ENCODE data around the gene ZEB2. TPM values are rescaled to one million over a fixed set of nuclear protein-coding genes. Genes with fewer than 3 reads are reported as not detected.

ZEB2 gene
- total RNA-seq, 1 experiment from 2014 or later = 1.2 TPM

DNA sequence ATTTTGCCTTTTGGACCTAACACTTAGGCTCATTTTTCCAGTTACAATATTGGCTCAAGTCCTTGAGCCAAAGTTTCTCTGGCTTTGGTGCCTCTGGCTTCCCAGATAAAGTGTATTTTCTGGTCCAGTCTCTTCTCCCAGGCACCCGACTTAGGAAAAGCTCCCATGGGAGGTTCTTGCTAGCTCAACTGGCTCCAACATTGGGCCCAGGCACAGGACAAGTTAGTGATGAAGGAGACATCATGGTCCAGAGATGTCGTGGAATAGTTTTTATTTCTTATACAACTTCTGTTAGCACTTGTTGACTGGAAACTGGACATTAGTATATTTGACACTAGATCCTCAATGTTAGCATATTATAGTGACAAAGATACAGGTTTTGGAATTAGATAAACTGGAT lies 8.2 kb upstream of the ZEB2 start:
- H4K20me1 ChIP-seq (ENCODE audit: control insufficient read depth, insufficient read depth, insufficient read length) = no peaks in the 10 kb centered on the region
- peaks cover 15 to 16% of the 10 kb centered on the region in 2 experiments for H3K4me1 Mint-ChIP-seq
- no peaks in the 10 kb centered on the region for H3K79me1 ChIP-seq (ENCODE audit: insufficient read depth, low read depth, low read length, poor library complexity, severe bottlenecking)
- no peaks in the 10 kb centered on the region for H3K4me1 ChIP-seq (ENCODE audit: insufficient read depth, low read length)
- no peak overlapping the region for H4K91ac ChIP-seq (ENCODE audit: insufficient read length, low read depth, low read length)
- no peak overlapping the region for H2AFZ ChIP-seq (ENCODE audit: low read length)
- no peak overlapping the region for H2AK5ac ChIP-seq (ENCODE audit: insufficient read length, low read length)
- H3K14ac ChIP-seq (ENCODE audit: insufficient read depth, low read length) = no peak overlapping the region
- no peak overlapping the region for H4K5ac ChIP-seq (ENCODE audit: insufficient read length, low read depth, low read length)
- H2BK12ac ChIP-seq (ENCODE audit: insufficient read length, low read depth, low read length) = no peak overlapping the region
- WGBS (ENCODE audit: extremely low coverage, insufficient read length, low lambda C conversion rate) = no CpG with 5 or more reads among the region's 2 CpGs
- peaks cover 11% of the 10 kb centered on the region for H3K23me2 ChIP-seq (ENCODE audit: insufficient read length, low read depth, low read length, poor library complexity, severe bottlenecking)
- H3K27ac Mint-ChIP-seq = no peak overlapping the region
- no peak overlapping the region for H3K4ac ChIP-seq (ENCODE audit: low read depth, low read length)
- H3K4me2 ChIP-seq (ENCODE audit: insufficient read depth, insufficient read length, low read length) = no peak overlapping the region
- H2BK120ac ChIP-seq (ENCODE audit: low read depth, low read length, poor library complexity, severe bottlenecking) = no peak overlapping the region
- H4K8ac ChIP-seq (replicated peaks; ENCODE audit: insufficient read length, low read depth, low read length) = no peak overlapping the region
- H3K23ac ChIP-seq (ENCODE audit: insufficient read length, low read depth, low read length) = no peak overlapping the region
- TF ChIP-seq, protein P1, sequence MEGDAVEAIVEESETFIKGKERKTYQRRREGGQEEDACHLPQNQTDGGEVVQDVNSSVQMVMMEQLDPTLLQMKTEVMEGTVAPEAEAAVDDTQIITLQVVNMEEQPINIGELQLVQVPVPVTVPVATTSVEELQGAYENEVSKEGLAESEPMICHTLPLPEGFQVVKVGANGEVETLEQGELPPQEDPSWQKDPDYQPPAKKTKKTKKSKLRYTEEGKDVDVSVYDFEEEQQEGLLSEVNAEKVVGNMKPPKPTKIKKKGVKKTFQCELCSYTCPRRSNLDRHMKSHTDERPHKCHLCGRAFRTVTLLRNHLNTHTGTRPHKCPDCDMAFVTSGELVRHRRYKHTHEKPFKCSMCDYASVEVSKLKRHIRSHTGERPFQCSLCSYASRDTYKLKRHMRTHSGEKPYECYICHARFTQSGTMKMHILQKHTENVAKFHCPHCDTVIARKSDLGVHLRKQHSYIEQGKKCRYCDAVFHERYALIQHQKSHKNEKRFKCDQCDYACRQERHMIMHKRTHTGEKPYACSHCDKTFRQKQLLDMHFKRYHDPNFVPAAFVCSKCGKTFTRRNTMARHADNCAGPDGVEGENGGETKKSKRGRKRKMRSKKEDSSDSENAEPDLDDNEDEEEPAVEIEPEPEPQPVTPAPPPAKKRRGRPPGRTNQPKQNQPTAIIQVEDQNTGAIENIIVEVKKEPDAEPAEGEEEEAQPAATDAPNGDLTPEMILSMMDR (conservative IDR thresholded peaks at IDR 0.05) = no peak
- no peak overlapping the region for H3K18ac ChIP-seq (ENCODE audit: insufficient read length, low read depth, low read length)
- no peak overlapping the region for H3K56ac ChIP-seq (ENCODE audit: insufficient read length, low read depth, low read length)
- peaks cover 0 to 2% of the 10 kb centered on the region in 2 experiments; a peak in 1 of 5 replicates for H3K9me3 Mint-ChIP-seq
- peaks cover 0 to under 1% (median 0%) of the 10 kb centered on the region in 3 experiments; a peak in 3 of 7 replicates for H3K36me3 Mint-ChIP-seq (ENCODE audit: insufficient read depth in 1 of 3, low read depth in 3 of 3)
- H3K9ac ChIP-seq (ENCODE audit: extremely low read depth, insufficient read length, low read length) = no peak overlapping the region
- no peak overlapping the region for H3T11ph ChIP-seq (ENCODE audit: low read length)
- H3K4me3 Mint-ChIP-seq = no peak overlapping the region
- H2BK5ac ChIP-seq (ENCODE audit: insufficient read length, low read length) = no peak overlapping the region
- H3K79me2 ChIP-seq (ENCODE audit: insufficient read depth, low read length) = no peaks in the 10 kb centered on the region
- H3K9me3 ChIP-seq (ENCODE audit: control insufficient read depth, low read depth, low read length) = no peaks in the 10 kb centered on the region
- peaks cover 5% of the 10 kb centered on the region for H3K27me3 Mint-ChIP-seq (ENCODE audit: low read depth)
- H2BK15ac ChIP-seq (ENCODE audit: low read depth, low read length) = no peak overlapping the region
- H3K27me3 ChIP-seq (ENCODE audit: insufficient read depth, low read length) = no peaks in the 10 kb centered on the region
- no peak for DNase-seq
- H2BK20ac ChIP-seq (ENCODE audit: low read depth, low read length, poor library complexity, severe bottlenecking) = no peak overlapping the region
- no peak overlapping the region for H3K27ac ChIP-seq (ENCODE audit: insufficient read length, low read depth, low read length)

Data from H9 (cell line).